NCI-H2029 (cell line): ENCODE data around the gene CTNNA3.

ENCODE experiments used
- DNase-seq: peaks from one replicate; lab custom pipeline; 2025; lab: John Stamatoyannopoulos, UW

Gene CTNNA3

DNA sequence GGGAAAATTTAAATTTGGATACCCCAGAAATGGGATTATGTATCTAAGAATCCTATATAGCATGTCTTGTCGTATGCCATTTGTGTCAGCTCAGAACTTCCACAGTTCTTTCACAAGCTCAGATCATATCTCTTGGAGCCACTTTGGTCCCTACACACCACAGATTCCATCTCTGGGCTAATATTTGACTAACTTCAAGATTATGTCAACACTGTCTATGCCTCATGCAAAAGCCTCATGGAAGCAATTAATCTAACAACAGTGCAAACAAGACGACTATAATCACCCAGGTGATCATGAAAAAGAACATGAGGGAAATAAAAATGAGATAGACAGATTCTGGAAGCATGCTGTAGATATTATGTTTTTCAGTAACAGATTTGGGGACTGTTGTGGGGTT lies 581.0 kb downstream of the CTNNA3 start:
- no peak for DNase-seq

GRCh38 chr10:67112765-67113164 lies 583.2 kb downstream of the CTNNA3 start:
- DNase-seq, result no peak

DNA sequence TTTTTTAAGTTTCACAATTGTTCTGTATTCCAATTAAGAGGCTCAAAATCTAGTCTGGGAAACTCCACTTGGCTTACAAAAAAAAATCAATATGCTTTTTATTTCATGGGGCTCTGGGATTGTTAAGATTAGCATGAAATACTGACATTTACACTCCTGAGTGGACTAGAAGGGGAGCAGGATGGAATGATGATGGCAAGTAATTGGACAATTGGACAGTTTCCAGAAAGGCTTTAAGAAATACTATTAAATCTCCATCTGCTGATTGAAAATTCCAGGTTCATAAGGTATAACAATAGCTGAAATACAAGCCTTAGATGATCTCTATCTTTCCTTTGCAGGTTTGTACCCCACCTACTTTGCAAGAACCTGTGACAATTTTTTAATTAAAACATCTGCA lies 585.7 kb downstream of the CTNNA3 start:
- DNase-seq, result no peak

- DNase-seq, result no peak
Measured at GRCh38 chr10:67107670-67108069, 588.3 kb downstream of the CTNNA3 start.

GRCh38 chr10:67100951-67101350 lies 595.0 kb downstream of the CTNNA3 start:
- DNase-seq, result no peak

GRCh38 chr10:67098461-67098860 lies 597.5 kb downstream of the CTNNA3 start:
- DNase-seq, result no peak

DNA sequence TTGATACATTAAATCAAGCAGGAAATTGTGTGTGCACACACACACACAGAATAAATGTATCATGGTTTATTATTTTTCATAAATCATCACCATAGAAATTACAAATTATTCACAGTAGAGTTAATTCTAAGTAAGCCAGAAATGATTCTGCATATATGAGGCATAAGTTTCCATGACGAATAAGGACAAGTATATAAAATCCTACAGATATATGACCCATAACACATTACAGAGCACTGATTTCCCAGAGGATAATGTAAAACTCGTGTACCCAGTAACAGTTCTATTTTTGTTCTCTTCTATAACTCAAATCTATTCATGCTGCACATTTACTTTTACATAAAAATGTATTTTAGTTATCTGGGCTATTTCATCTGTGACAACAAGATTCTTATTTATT lies 600.5 kb downstream of the CTNNA3 start:
- no peak for DNase-seq

GRCh38 chr10:67088036-67088435 lies 608.0 kb downstream of the CTNNA3 start:
- DNase-seq, result no peak

GRCh38 chr10:67087135-67087425 lies 608.9 kb downstream of the CTNNA3 start:
- DNase-seq, result no peak

- DNase-seq, result no peak
Measured at GRCh38 chr10:67086327-67087134, 609.5 kb downstream of the CTNNA3 start.

DNA sequence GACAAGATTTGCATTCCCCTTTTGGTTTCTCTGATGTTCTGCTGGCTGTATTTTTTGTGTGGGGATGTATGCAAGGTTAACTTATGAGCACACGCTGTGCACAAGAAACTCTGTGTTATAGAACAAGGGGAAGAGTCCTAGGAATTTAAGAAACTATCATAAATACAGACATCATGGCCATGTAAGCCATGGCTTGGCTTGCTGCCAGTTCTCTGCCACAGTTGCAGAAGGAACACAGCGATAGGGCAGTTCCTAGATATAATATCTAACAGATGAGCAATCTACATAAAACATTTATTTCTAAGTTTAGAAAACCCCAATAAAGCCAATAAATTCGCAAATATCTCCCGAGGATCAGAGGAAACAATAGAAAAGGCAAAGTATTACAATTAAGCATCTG lies 616.9 kb downstream of the CTNNA3 start:
- DNase-seq, result no peak

- no peak for DNase-seq
Measured at GRCh38 chr10:67077376-67077775, 618.6 kb downstream of the CTNNA3 start.

DNA sequence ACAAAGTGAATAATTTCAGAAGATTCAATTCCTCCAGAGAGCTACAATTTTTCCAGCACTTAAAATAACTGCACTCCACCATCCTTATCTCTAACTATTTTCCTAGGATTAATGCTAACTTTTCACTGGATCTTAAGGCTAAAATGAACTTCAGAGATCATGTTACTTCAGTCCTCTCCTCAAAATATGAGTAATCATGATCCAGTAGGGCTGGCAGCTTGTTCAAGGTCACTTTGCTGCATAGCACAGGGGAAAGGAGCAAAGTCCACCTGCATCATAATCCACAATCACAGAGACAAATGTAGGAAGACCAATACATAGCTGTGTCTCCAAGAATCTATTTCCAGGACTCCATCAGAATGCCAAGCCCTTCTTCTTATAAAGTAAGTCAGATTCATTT lies 619.9 kb downstream of the CTNNA3 start:
- DNase-seq, result no peak

DNA sequence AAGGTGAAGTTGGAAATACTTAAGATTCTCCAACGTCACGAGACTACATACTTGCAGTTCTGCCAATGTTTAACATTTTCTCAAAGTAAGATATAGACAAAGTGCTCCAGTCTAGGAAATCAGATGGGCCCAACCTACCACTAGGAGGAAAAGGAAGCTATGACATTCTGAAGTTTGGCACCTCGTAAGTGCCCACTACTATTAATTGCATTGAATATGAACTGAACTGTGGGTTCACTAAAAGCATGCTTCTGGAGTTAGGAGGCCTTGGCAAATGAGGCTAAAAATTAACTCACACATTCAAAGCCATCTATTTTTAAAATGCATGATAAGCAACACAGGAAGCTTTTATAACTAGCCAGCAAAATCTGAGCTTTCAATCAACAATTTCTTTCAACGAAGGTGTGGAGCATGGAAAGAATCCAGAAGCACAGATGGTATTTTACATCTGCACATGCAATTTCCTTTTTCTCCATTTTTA lies 620.5 kb downstream of the CTNNA3 start:
- DNase-seq, result no peak

DNA sequence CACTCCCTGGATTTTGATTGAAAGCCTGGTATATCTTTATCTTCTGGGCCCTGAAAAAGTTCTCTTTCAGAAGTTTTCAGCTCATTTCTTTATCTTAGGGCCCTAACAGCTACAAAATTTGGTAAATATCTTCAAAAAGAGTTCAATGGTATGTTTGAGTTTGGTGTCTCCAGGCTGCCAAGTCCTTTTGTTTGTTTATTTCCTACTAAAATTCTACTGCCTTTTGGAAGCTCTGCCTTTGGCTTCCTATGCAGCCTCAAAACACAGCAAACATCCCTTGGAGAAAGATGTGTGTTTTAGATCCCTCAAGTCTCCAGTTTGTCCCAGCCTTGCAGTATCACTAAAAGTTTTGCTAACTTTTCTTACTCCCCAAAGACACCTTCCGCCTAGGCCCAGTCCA lies 623.3 kb downstream of the CTNNA3 start:
- DNase-seq, result no peak

DNA sequence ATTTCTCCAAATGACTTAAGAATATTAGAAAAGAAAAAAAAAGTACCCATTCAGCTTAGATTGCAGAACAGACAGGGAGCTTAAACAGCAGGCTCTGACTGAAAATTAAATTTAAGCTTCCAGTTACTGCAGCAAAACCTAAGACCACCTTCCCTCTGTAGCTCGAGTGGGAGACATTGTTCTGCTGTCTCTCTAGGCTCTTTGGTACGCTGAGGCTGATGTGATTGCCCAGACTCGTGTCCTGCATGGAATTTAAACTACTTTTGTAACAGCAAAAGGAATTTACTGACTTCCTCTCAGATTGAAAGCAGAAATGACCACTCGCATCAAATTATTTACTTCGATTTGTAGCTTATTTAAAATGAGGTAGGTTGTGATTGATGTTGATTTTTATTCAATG lies 645.6 kb downstream of the CTNNA3 start:
- DNase-seq, result no peak

- DNase-seq, result no peak
Measured at GRCh38 chr10:67049988-67050387, 646.0 kb downstream of the CTNNA3 start.

DNA sequence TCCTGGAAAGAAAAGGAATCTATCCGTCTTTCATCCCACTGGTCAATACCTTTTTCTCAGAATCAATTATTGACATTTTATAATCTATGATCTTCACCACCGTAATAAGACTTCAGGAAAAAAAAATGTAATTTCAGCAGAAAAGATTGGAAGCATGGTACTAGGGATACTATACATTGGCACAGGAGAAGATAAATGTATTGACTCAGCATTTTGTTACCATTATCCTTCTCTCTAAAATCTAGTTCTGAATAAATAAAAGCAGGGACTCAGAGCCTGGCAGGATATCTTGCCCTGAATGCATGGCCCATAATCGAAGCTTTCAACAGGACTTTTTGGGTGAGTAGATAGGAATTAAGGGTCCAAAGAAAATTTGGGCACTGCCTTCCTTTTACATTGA lies 649.5 kb downstream of the CTNNA3 start:
- DNase-seq, result no peak

DNA sequence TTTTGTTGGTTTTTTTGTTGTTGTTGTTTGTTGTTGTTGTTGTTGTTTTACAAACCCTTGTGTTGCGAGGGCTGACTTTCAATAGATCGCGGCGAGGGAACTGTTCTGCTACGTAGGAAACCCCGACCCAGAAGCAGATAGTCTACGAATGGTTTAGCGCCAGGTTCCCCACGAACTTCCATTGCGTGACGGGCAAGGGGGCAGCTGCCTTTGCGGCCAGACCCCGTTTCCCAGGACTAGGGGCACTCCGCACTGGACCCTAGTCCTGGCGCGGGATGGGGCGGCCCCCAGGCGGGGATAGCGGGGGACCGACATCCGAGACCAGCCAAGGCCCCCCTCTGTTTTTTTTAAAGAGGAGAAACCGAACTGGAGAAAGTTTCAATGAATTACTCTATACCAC lies 650.6 kb downstream of the CTNNA3 start:
- no peak for DNase-seq

- no peak for DNase-seq
Measured at GRCh38 chr10:67043041-67043440, 653.0 kb downstream of the CTNNA3 start.

DNA sequence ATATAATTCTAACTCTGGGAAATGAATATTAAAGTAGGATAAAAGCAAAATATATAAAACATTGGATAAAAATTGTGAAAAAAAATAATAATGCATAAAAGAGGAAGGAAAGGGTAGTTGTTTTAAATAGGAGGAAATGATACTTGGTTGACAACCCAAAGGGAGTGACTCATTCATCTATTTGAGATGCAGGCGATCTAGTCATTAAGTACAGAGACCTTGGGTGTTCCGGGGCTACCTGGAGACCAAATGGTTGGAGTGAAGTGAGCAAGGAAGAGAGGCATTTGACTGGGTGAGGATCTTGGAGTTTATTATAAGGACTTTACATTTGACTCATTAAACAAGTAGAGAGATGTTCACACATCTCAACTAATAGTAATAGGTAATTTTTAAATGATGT lies 659.2 kb downstream of the CTNNA3 start:
- no peak for DNase-seq

DNA sequence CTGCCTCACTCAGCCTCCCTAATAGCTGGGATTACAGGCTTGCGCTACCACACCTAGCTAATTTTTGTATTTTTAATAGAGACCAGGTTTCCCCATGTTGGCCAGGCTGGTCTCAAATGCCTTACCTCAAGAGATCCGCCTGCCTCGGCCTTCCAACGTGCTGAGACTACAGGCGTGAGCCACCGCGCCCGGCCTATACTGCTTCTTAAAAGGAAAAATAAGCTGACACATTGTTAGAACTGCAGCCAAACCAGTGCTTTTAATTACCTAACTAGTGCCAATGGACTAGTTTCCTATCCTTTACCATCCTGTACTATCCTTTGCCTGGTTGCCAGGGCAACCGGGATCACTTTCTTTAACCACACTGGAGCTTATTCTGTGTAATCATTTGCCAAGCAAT lies 662.1 kb downstream of the CTNNA3 start:
- DNase-seq, result no peak

- no peak for DNase-seq
Measured at GRCh38 chr10:67022099-67022498, 673.9 kb downstream of the CTNNA3 start.

GRCh38 chr10:67017218-67017617 lies 678.8 kb downstream of the CTNNA3 start:
- no peak for DNase-seq
